GM19023 (cell line): ENCODE measurements around the gene ACOX3.
"Not testable (repeated sequence)": the region's sequence is repeated elsewhere in the genome, so short reads cannot be mapped to it uniquely, and the experiment has no call there.

Experiments
- ATAC-seq: cut with Tn5 transposase; IDR thresholded peaks from one replicate; pipeline ENCODE4 v1.9.1; 2021; ENCODE audit warnings: mild to moderate bottlenecking, moderate library complexity; ENCODE audit not compliant: unreplicated experiment

The ACOX3 gene

GRCh38 chr4:8391071-8391470 lies 49.5 kb downstream of the ACOX3 start:
- ATAC-seq, result no peak

- no peak for ATAC-seq
These were observed 49.9 kb downstream of the ACOX3 start for GRCh38 chr4:8390577-8390976.

GRCh38 chr4:8388528-8388870 lies 52.0 kb downstream of the ACOX3 start:
- no peak for ATAC-seq

GRCh38 chr4:8387615-8388527 lies 52.7 kb downstream of the ACOX3 start:
- no peak for ATAC-seq

- no peak for ATAC-seq
These were observed 53.3 kb downstream of the ACOX3 start for GRCh38 chr4:8387194-8387593.

- ATAC-seq, result no peak
These were observed 53.8 kb downstream of the ACOX3 start for GRCh38 chr4:8386731-8387130.

GRCh38 chr4:8386131-8386530 lies 54.4 kb downstream of the ACOX3 start:
- ATAC-seq, result not testable (repeated sequence)

- ATAC-seq, result no peak
These were observed 54.9 kb downstream of the ACOX3 start for GRCh38 chr4:8385611-8386010.

GRCh38 chr4:8385106-8385505 lies 55.4 kb downstream of the ACOX3 start:
- ATAC-seq, result no peak

GRCh38 chr4:8384397-8385060 lies 56.0 kb downstream of the ACOX3 start:
- no peak for ATAC-seq

- ATAC-seq, result no peak
These were observed 56.9 kb downstream of the ACOX3 start for GRCh38 chr4:8383451-8384160.

- ATAC-seq, result no peak
These were observed 57.5 kb downstream of the ACOX3 start for GRCh38 chr4:8383016-8383415.

- ATAC-seq, result no peak
These were observed 58.5 kb downstream of the ACOX3 start for GRCh38 chr4:8381814-8382581.

GRCh38 chr4:8380511-8381415 lies 59.8 kb downstream of the ACOX3 start:
- ATAC-seq, result no peak

- no peak for ATAC-seq
These were observed 60.8 kb downstream of the ACOX3 start for GRCh38 chr4:8379771-8380170.

GRCh38 chr4:8379281-8379680 lies 61.2 kb downstream of the ACOX3 start:
- no peak for ATAC-seq

GRCh38 chr4:8378776-8379175 lies 61.7 kb downstream of the ACOX3 start:
- ATAC-seq, result no peak

GRCh38 chr4:8378101-8378724 lies 62.3 kb downstream of the ACOX3 start:
- no peak for ATAC-seq
